Stimulated activated memory B cell treated with anti-CD40 and anti-IgM and Interleukin-4, amounts not matched to agents 10 μg/mL and 1 μg/mL and 100 μg/mL, for 72 hours (primary cell): Measurements from ENCODE around the gene C16orf89.
A peak's percentile ranks its signal among the peaks of the same experiment; 100 is the strongest.

Experiments
- ATAC-seq: fragments of 150-1000 bp; cut with Tn5 transposase; 2 replicates; pipeline ENCODE4 v1.10.0; 2021
- H3K27ac Mint-ChIP-seq: one replicate; pipeline ENCODE4 v1.8.0; 2022; ENCODE audit warnings: mild to moderate bottlenecking, mixed read lengths
- H3K27me3 Mint-ChIP-seq: one replicate; pipeline ENCODE4 v1.8.0; 2022; ENCODE audit warnings: mixed read lengths
- H3K36me3 Mint-ChIP-seq: one replicate; pipeline ENCODE4 v1.8.0; 2022; ENCODE audit warnings: mixed read lengths
- H3K4me1 Mint-ChIP-seq: one replicate; pipeline ENCODE4 v1.8.0; 2022; ENCODE audit warnings: mixed read lengths
- H3K4me3 Mint-ChIP-seq: one replicate; pipeline ENCODE4 v1.8.0; 2022; ENCODE audit warnings: mild to moderate bottlenecking, moderate library complexity, mixed read lengths
- H3K9me3 Mint-ChIP-seq: one replicate; pipeline ENCODE4 v1.8.0; 2022; ENCODE audit warnings: mixed read lengths

C16orf89 gene

GRCh38 chr16:5071681-5072333 lies 6.1 kb upstream of the C16orf89 start, which contains the start of gene ALG1:
ALG1 (plus strand) TSS chr16:5071843; CDS start chr16:5071850, 7 bp downstream.
- Mint-ChIP-seq H3K36me3 (peaks cover 26% of the 10 kb centered on the region), H3K27me3 (no peaks in the 10 kb centered on the region), H3K4me1 (peaks cover 40% of the 10 kb centered on the region), H3K9me3 (no peaks in the 10 kb centered on the region), H3K27ac (peak within 1 kb of the TSS; percentile 98), H3K4me3 (peak within 1 kb of the TSS; percentile 89)
- peak; percentile 93 for ATAC-seq

DNA sequence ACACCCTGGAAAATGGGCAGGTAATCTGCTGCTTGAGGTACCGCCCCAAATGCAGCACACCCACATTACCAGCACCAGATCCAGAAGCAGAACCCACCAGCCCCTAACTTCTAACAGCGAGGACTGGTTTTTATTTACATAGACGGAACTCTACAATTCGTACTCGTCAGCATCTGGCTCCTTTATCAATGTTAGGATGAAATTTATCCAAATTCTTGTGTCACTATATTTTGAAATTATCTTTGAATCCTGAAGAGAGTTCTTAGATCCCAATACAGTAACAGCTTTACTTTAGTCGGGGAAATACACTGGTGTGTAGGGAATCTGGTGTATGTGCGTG lies 5.6 kb upstream of the C16orf89 start:
- ATAC-seq: no peak
- peaks cover 26% of the 10 kb centered on the region for H3K36me3 Mint-ChIP-seq
- no peaks in the 10 kb centered on the region for H3K9me3 Mint-ChIP-seq
- peak overlapping the region; percentile 89 for H3K4me3 Mint-ChIP-seq
- H3K4me1 Mint-ChIP-seq: peaks cover 40% of the 10 kb centered on the region
- peak overlapping the region; percentile 98 for H3K27ac Mint-ChIP-seq
- H3K27me3 Mint-ChIP-seq: no peaks in the 10 kb centered on the region

DNA sequence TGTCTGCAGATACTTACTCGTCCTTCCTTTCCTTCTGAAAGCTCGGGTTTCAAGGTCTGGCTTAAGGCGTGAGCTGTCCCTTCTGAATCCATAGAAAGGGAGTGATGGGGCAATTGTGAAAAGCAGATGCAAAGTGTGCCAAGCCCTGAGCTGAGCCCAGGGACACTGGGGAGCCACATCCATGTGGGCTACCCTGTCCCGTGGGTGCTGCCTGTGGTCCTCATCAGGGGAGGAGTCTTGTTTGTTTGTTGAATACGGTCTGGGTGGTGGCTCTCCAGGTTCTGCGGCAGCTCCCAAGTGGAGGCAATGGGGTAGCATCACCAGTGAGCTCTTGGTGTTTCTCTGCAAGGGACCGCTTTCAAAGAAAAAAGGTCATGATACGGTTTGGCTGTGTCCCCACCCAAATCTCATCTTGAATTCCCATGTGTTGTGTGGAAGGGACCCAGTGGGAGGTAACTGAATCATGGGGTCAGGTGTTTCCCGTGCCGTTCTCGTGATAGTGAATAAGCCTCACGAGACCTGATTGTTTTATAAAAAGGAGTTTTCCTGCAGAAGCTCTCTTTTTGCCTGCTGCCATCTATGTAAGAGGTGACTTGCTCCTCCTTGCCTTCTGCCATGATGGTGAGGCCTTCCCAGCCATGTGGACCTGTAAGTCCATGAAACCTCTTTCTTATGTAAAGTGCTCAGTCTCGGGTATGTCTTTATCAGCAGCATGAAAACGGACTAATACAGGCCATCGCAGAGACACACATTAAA lies 4.9 kb upstream of the C16orf89 start:
- Mint-ChIP-seq H3K4me3 (no peak overlapping the region), H3K9me3 (no peaks in the 10 kb centered on the region), H3K27ac (peak overlapping the region; percentile 98), H3K36me3 (peaks cover 21% of the 10 kb centered on the region), H3K4me1 (peaks cover 40% of the 10 kb centered on the region), H3K27me3 (no peaks in the 10 kb centered on the region)
- ATAC-seq: no peak

DNA sequence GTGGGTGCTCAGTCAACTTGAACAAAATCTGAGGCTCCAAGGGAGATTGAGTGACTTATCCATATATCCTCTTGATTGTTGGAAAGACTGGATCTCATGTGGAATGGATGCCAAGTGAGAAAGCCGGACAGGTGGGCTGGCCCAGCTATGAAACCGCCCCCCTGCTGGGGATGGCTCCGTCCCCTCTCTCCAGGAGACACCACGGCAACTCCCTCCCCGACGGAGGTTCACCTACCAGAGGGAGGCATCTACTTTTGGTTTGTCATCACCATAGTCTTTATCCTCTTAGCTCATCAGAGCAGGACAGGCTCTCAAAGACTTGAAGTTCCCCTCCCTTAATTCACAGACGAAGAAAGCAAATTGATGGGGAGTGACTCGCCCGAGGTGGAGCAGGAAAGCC lies 4.1 kb upstream of the C16orf89 start:
- Mint-ChIP-seq H3K36me3 (peaks cover 13% of the 10 kb centered on the region), H3K27ac (peak overlapping the region; percentile 98), H3K4me1 (peaks cover 34% of the 10 kb centered on the region), H3K9me3 (no peaks in the 10 kb centered on the region), H3K27me3 (peaks cover 1% of the 10 kb centered on the region), H3K4me3 (no peak overlapping the region)
- ATAC-seq: no peak

DNA sequence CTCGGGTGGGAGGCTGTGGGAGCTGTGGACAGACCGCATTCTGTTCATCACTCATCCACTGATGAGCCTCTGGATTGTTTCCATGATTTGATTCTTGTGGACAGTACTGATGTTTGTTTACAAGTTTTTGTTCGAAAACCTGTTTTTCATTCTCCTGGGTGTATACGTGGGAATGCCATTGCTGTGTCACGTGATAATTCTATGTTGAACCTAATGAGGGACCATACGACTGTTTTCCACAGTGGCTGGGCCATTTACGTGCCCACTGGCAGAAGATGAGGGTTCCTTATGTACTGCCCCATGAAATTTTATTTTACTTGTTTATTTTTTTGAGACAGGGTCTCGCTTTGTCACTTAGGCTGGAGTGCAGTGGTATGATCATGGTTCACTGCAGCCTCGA lies 3.3 kb upstream of the C16orf89 start:
- Mint-ChIP-seq H3K4me3 (no peak overlapping the region), H3K9me3 (no peaks in the 10 kb centered on the region), H3K27ac (no peak overlapping the region), H3K27me3 (peaks cover 9% of the 10 kb centered on the region), H3K36me3 (peaks cover 6% of the 10 kb centered on the region), H3K4me1 (peaks cover 34% of the 10 kb centered on the region)
- no peak for ATAC-seq

DNA sequence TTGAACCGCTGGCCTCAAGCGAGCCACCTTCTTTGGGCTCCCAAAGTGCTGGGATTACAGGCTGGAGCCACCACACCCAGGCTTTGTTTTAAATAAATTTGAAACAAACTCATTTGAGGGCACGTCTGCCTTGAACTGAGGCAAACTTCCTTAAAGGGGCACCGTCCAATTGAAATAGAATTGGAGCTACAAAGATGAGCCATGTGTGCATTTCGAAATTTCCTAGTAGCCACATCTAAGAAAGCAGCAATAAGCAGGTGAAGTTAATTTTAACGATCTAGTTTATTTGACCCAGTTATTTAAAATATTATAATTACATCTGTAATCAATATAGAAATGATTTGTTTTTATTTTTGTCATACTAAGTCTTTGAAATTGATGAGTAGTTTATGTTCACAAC lies 755 bp upstream of the C16orf89 start:
- peaks cover 30% of the 10 kb centered on the region for H3K27me3 Mint-ChIP-seq
- H3K9me3 Mint-ChIP-seq: no peaks in the 10 kb centered on the region
- peaks cover 33% of the 10 kb centered on the region for H3K4me1 Mint-ChIP-seq

DNA sequence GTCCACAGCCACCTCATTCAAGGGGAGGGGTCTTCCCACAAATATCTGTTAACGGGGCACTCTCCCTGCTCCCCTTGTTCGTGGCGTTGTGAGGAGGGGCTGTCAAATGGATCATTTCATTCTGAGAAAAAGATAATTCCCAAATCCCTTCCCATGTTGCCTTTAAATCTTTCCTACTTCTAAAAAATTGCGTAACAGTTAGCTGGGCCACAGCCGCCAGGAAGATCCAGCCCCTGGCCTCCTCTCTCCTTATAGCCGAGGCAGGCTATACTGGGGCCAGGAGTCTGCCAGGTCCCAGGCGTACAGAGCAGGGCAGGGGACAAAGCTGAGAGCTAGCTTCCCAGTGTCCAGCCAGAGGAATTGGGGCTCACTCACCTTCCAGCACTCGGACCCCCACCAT lies 430 bp downstream of the C16orf89 start:
- H3K4me1 Mint-ChIP-seq: peaks cover 27% of the 10 kb centered on the region
- peaks cover 38% of the 10 kb centered on the region for H3K27me3 Mint-ChIP-seq
- no peak for ATAC-seq
- H3K27ac Mint-ChIP-seq: no peak overlapping the region
- no peak overlapping the region for H3K4me3 Mint-ChIP-seq
- no peaks in the 10 kb centered on the region for H3K36me3 Mint-ChIP-seq
- H3K9me3 Mint-ChIP-seq: no peaks in the 10 kb centered on the region

More for the DNA sequence above, 755 bp upstream of the C16orf89 start:
- Mint-ChIP-seq H3K27ac (no peak overlapping the region), H3K36me3 (no peaks in the 10 kb centered on the region), H3K4me3 (no peak overlapping the region)
- no peak for ATAC-seq

- Mint-ChIP-seq H3K4me1 (peaks cover 27% of the 10 kb centered on the region), H3K27me3 (peaks cover 42% of the 10 kb centered on the region), H3K9me3 (no peaks in the 10 kb centered on the region), H3K27ac (no peak overlapping the region), H3K4me3 (no peak overlapping the region), H3K36me3 (no peaks in the 10 kb centered on the region)
- no peak for ATAC-seq
These were observed 841 bp downstream of the C16orf89 start for GRCh38 chr16:5064915-5065314.

DNA sequence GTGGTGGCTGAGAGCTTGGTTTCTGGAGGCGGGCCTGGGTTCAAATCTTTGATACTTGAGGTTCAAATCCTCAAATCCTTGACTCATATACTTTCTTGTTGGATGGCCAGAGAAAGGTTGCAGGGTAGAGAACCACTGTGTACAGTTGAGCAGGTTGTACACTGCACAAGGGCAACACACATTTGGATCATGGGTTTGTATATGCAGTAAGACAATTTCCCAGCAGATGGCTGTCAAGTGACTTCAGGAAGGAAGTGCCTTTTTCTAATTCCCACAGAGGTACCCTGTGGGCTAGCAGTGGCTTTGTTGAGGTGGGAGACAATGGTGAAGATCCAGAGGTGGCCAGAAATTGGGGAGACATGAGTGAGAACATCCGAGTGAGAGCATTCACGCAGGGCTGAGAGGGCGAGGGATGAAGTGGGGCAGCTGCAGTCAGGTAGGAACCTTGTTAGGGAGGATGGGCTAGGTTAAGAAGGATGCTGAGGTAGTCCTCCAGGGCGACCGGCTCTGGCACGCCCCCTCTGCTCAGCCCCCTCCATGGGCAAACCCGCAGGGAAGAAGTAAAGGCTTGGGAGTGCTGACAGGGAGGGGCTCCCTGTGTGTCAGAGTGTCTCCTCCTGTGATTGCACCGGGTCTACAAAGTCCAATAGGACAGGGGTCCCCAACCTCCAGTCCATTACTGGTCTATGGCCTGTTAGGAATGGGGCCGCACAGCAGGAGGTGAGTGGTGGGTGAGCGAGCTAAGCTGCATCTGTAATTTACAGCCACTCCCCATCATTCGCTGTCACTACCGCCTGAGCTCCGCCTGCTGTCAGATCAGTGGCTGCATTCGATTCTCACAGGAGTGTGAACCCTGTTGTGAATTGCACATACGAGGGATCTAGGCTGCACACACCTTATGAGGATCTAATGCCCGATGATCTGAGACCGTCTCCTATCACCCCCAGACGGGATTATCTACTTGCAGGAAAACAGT lies 2.7 kb downstream of the C16orf89 start:
- Mint-ChIP-seq H3K36me3 (no peaks in the 10 kb centered on the region), H3K27me3 (peaks cover 53% of the 10 kb centered on the region), H3K4me1 (peaks cover 27% of the 10 kb centered on the region), H3K4me3 (no peak overlapping the region), H3K9me3 (no peaks in the 10 kb centered on the region), H3K27ac (peak overlapping the region; percentile 15)
- no peak for ATAC-seq

DNA sequence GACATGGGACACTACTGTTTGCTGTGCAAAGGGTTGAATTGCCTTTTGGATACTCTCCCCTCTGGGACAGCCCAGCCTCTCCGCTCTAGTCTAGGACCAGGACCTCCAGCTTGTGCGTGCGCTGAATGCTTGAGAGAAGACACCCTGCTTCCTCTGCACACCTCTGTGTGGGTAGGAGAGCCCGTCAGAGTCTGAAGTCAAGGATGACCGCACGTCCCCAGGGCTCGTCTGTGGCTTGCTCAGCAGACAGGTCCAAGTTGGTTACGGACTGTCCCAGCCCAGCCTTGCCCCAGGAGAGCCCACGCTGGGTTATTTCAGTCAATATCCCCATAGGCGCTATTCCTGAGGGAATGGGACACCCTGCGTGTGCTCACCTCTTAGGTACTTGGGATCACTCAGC lies 3.7 kb downstream of the C16orf89 start:
- Mint-ChIP-seq H3K9me3 (no peaks in the 10 kb centered on the region), H3K27ac (peak overlapping the region; percentile 15), H3K27me3 (peaks cover 59% of the 10 kb centered on the region), H3K4me1 (peaks cover 19% of the 10 kb centered on the region), H3K4me3 (peak overlapping the region; percentile 13), H3K36me3 (no peaks in the 10 kb centered on the region)
- peak; percentile 94 for ATAC-seq

- no peaks in the 10 kb centered on the region for H3K36me3 Mint-ChIP-seq
- H3K4me3 Mint-ChIP-seq: no peak overlapping the region
- ATAC-seq: no peak
- H3K27ac Mint-ChIP-seq: no peak overlapping the region
- H3K27me3 Mint-ChIP-seq: peaks cover 68% of the 10 kb centered on the region
- peaks cover 19% of the 10 kb centered on the region for H3K4me1 Mint-ChIP-seq
- no peaks in the 10 kb centered on the region for H3K9me3 Mint-ChIP-seq
These were observed 5.6 kb downstream of the C16orf89 start for GRCh38 chr16:5060073-5060641.

GRCh38 chr16:5059386-5060072 lies 6.2 kb downstream of the C16orf89 start:
- peaks cover 64% of the 10 kb centered on the region for H3K27me3 Mint-ChIP-seq
- no peaks in the 10 kb centered on the region for H3K9me3 Mint-ChIP-seq
- no peak overlapping the region for H3K27ac Mint-ChIP-seq
- H3K36me3 Mint-ChIP-seq: no peaks in the 10 kb centered on the region
- no peak overlapping the region for H3K4me3 Mint-ChIP-seq
- no peak for ATAC-seq
- peaks cover 19% of the 10 kb centered on the region for H3K4me1 Mint-ChIP-seq

- Mint-ChIP-seq H3K27me3 (peaks cover 58% of the 10 kb centered on the region), H3K4me3 (no peak overlapping the region), H3K9me3 (no peaks in the 10 kb centered on the region), H3K4me1 (peaks cover 19% of the 10 kb centered on the region), H3K36me3 (no peaks in the 10 kb centered on the region), H3K27ac (no peak overlapping the region)
- no peak for ATAC-seq
These were observed 7.3 kb downstream of the C16orf89 start for GRCh38 chr16:5058476-5058875.

- ATAC-seq: peak; percentile 81
- peaks cover under 1% of the 10 kb centered on the region for H3K4me1 Mint-ChIP-seq
- no peak overlapping the region for H3K27ac Mint-ChIP-seq
- peaks cover 37% of the 10 kb centered on the region for H3K27me3 Mint-ChIP-seq
- H3K4me3 Mint-ChIP-seq: no peak overlapping the region
- peaks cover 1% of the 10 kb centered on the region for H3K9me3 Mint-ChIP-seq
- H3K36me3 Mint-ChIP-seq: no peaks in the 10 kb centered on the region
These were observed 9.4 kb downstream of the C16orf89 start for GRCh38 chr16:5056352-5056751.
